HPDE6-E6E7 (cell line): ENCODE measurements around the gene UBL7.

Source experiments
- DNase-seq: peaks from one replicate; pipeline ENCODE4 v3.0.0; 2011; ENCODE audit warnings: missing footprints; ENCODE audit errors: extremely low spot score

UBL7 gene

DNA sequence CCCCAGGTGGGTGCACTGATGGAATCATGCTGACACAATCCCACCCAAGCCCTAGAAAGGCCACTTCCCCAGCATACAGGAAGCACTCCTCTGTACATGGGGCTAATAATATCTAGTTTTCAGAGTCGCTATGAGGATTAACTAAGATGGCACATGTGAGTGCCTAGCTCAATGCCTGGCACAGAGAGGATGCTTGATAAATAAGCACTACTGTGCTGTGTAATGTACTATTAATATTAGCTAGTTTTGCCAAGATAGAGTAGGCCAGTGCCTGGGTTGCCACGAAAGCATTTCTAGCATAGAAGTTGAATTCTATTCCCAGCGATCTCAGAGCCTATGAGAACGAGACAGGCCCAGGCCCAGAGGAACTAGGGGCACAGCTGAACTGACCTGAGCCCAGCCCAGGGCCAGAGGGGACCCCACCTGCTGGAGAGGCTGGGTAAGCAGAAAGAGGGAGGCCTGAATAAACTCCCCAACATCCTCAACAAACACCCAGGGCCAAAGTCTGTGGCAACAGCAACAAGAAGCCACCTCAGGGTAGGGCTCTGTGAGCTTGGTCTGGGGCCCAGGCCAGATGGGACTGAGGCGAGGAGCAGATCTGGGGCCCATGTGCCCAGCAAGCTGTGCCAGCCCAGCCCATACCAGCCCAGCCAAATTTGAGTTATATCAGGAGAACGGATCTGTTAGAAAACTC is 19.6 kb downstream of the UBL7 start:
- DNase-seq = no peak

DNA sequence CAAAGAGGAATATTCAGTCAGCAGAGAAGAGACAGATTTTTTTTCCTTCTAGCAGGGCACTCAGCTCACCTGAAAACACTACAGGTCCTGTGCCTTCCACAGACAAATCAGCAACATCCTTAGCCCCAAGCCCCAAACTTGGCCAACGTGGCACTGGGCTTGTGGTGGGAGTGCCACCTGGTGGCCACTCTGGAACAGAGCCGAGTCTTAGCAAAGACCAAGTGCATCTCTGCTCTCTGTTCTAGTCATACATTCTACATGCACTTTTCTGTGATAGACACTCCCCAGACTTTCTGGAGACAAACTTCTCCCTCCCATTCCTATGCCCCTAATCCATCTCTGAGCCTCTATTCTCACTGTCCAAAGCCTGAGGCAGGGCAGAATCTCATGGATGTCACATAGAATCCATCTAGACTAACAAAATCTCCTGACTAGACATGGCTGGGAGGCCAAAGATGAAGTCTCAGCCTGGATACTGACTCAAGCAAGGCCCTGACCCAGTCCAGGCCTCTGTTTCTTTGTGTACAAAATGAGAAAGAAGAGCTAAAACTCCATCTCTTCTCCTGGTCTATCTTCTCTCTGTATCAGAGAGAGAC is 22.1 kb downstream of the UBL7 start:
- peak; percentile 81 for DNase-seq

GRCh38 chr15:74438206-74438605 is 22.8 kb downstream of the UBL7 start:
- no peak for DNase-seq

GRCh38 chr15:74434263-74435136 is 26.5 kb downstream of the UBL7 start:
- DNase-seq = no peak

DNA sequence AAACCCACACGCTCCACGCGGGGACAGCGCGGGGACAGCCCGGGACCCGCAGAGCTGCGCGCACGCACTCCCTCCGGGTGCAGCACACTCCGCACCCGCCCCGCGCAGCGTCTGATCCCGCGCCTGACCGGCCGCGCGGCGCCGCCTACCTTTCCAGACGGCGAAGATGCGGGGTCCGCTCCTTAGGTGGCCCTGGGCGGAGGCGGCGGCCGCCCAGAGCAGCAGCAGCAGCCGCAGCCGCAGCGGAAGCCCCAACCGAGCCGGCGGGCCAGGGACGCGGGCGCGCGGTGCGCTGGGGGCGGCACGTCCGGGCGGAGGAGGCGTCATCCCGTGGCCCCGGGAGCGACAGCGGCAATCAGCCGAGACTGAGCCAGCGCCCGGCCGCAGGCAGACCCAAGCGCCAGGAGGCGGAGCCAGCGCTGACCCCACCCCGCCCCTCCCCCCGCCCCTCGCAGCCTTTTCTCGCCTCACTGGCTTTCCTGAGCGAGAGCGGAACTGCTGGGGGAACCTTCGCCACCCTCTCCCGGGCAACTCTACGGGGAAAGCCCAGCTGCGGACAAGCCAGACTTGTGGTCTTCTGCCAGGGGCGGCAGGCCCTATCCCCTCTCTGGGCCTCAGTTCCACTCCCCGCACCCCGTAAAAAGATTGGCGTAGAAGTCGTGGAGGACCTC is 27.2 kb downstream of the UBL7 start, which contains the start of gene SEMA7A:
Gene SEMA7A (minus strand): TSS at position 367 of the 671 bp plus-strand sequence. CDS start 40 bp downstream, at position 327.
- peak; percentile 86 for DNase-seq

- DNase-seq = no peak
Measured at GRCh38 chr15:74432968-74433591, 27.9 kb downstream of the UBL7 start.

GRCh38 chr15:74432271-74432967 is 28.5 kb downstream of the UBL7 start:
- DNase-seq = no peak

GRCh38 chr15:74431645-74432044 is 29.3 kb downstream of the UBL7 start:
- DNase-seq = no peak

DNA sequence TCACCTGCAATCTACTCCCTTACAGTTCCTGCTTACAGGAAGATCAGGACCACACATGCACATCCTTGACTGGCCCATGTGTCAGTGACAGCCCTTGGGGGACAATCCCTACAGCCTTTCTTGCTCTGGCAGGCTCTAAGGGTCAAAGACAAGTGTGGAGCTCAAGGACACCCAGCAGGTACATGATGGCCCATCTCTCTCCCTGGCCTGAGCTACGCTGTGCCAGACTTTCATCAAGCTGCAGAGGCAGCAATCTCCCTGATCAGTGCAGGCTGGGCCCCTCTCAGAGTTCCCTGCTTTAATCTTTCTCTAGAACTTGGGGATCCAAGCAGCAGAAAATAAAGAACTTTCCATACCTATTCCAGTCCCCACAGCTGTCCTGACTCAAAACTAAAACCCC is 29.8 kb downstream of the UBL7 start:
- no peak for DNase-seq

DNA sequence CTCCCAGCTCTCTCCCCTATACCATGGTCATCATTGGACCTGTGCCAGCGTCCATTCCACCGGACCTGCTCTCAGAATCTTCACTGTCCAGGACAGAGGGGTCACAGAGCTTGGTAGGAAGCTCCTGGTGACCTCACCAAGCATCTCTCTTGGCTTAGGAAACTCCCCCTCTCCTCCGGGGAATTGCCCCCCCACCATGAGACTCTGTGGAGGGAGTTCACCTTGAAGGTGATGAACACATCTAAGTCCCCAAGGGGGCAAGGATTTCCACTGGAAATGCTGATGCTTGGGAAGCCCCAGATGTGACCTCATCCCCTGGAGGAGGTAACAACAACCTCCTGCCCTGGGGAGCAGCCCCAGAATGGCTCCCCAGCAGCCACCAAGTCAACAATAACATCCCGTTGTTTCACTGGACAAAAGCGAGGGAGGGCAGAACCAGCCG is 30.4 kb downstream of the UBL7 start:
- no peak for DNase-seq

- no peak for DNase-seq
Measured at GRCh38 chr15:74429781-74430400, 31.1 kb downstream of the UBL7 start.

DNA sequence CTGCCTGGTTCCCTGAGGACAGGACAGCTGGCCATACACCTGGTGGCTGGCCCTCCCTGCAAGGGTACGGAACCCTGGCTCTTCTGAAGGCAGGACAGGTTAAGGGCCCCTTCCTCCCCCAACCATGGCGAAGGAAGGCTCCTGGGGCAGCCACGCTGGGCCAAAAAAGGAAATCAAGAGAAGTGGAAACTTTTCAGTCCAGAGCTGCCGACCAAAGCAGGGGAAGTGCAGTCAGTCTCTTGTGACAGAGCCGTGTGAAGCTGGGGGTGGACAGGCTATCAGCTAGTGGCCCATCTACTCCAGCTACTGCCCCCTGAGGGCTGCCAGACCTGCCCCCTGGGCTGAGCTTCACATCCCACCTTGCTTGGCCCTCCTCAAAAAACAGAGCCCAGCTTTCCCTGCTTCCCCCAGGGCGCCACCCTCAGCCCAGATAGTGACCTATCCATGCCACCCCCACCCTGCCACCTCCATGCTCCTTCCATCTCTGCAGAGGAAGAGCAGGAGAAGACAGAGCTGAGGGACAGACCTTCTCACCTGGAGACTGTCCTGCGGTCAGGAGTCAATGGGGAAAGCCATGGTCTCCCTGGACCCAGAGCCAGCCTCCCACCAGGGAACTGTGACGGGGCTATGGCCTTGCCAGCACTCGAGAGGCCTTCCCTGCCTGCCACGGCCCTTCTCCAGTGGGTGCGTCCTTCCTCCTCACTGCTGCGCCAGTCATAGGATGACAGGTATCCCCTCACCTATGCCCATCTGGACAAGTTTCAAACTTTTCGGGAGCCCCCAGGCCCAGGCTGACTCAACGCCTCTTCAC is 31.8 kb downstream of the UBL7 start:
- no peak for DNase-seq

DNA sequence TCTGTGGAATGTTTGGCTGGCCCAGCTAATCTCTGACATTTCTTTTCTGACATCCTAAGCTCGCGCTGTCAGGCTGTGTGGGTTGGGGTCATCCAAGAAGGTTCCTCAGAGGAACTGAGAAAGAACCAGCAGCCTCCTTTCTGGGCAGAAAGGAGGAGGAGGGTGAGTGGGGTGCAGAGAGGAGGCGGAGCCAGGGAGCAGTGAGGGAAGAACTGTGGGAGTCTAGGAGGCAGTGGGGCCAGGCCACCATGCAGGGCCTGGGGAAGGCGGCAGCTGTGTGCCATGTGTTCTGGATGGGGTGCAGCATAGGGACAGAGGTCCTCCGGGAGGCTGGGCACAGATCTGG is 32.5 kb downstream of the UBL7 start:
- no peak for DNase-seq

DNA sequence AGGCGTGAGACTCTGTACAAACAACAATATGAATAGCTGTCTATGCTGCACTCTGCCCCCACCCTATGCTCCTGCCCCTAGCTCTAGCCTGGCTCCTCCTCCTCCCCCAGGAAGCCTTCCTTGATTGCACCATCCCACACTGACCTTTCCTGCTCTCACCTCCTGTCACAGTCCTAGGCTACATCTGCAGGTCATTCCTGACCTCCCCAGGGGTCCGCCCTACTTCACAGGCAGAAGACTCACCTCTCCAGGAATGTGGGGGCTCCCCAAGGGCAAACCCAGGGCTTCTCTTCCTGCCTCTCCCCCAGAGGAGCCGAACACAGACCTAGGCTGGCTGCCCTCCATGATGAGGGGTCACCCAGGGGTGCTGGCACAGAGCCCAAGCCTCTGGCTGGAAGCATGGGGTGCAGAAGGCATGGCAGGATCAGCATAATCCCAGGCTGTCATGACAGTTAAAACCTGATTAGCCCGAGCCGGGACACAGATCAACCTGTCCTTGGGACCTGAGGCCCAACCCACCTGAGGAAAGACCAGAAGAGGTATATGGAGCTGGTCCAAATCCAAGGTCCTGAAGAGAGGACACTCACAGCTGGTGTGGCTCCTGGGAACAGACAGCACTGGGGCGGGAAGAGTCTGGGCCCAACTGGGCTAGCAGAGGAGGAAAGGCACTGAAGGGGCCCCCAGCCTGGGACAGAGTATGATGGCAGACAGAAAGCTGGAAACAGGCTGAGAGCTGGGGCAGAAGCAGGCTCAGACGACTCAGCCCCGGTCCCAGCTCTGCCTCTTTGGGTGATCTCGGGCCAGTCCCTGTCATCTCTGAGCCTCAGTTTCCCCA is 33.1 kb downstream of the UBL7 start:
- no peak for DNase-seq

DNA sequence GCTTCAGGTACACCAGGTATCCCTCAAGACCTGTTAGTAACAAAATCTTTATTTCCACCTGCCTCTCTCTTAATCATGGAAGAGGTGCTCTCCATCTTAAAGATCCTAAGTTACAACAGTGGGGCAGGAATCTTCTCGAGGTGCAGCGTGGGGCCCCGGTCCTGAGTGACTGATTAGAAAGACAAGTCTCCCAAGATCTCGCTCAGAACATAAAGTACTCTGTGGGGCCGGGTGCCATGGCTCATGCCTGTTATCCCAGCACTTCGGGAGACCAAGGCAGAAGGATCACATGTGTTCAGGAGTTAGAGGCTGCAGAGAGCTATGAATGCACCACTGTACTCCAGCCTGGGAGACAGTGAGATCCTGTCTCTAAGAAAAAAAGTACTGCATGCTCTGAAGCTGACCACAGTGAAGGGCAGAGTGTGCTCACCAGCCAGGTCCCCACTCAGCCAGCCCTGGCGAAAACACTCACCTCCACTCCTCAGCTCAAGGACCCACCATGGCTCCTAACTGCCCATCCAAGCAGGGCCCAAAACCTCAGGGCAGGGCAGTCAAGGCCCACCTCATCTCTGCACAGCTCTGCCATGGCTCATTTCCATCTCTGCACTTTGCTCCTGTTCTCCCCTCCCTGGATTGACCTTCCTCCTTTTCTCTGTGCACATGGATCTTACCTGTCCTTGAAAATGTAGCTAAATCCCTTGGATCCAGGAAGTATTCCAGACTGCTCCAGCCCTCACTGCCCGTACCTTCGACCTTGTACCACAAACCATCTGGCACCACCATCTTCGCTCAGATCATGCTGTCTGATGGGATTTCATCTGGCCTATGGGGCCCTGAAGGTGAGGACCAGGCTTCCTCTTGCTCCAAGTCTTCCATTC is 34.3 kb downstream of the UBL7 start:
- DNase-seq = no peak

- DNase-seq = no peak
Measured at GRCh38 chr15:74425630-74426029, 35.3 kb downstream of the UBL7 start.

- DNase-seq = no peak
Measured at GRCh38 chr15:74424901-74425528, 35.9 kb downstream of the UBL7 start.
